H1 (cell line): ENCODE measurements around the gene ZNF470. TPM values are rescaled to one million over a fixed set of nuclear protein-coding genes. Genes with fewer than 3 reads are reported as not detected.

Experiments used
- CTCF ChIA-PET: fragments of 300-600 bp; sonication (Branson Sonifier 250); formaldehyde crosslinking; loops from one replicate; lab custom pipeline; 2021; ENCODE audit not compliant: partially characterized antibody; lab: Charles Lee
- POLR2A ChIA-PET: fragments of 300-600 bp; sonication (Branson Sonifier 250); formaldehyde crosslinking; loops from one replicate; lab custom pipeline; 2021; ENCODE audit warnings: inconsistent platforms; ENCODE audit not compliant: partially characterized antibody; lab: Charles Lee
- DNase-seq, 2 experiments: peaks; one replicate each; pipeline versions ENCODE4 v3.0.0 to v3.0.0-alpha.2; 2010 to 2022; ENCODE audit warnings: low spot score in 2 of 2, low read depth in 1 of 2, mixed read lengths in 1 of 2
- FAIRE-seq: peaks from 2 replicates; lab custom pipeline; 2011; peaks lifted over from hg19 to GRCh38; lab: Jason Lieb, UNC
- H2AFZ ChIP-seq: 2 replicates; pipeline ENCODE4 v1.8.1; 2012; ENCODE audit warnings: low read length, inconsistent platforms
- H2AK5ac ChIP-seq: 2 replicates; pipeline ENCODE4 v1.6.1; 2013; ENCODE audit warnings: low read depth, low read length
- H2BK120ac ChIP-seq: replicated peaks from 2 replicates; pipeline ENCODE3; 2013; ENCODE audit warnings: low read depth, low read length, inconsistent platforms
- H2BK12ac ChIP-seq: 2 replicates; pipeline ENCODE4 v1.6.1; 2013; ENCODE audit warnings: low read depth, low read length
- H2BK15ac ChIP-seq: 2 replicates; pipeline ENCODE4 v1.6.1; 2013; ENCODE audit warnings: low read length
- H2BK20ac ChIP-seq: 2 replicates; pipeline ENCODE4 v1.6.1; 2013; ENCODE audit warnings: low read length
- H2BK5ac ChIP-seq: 2 replicates; pipeline ENCODE4 v1.6.1; 2013; ENCODE audit warnings: low read depth, low read length
- H3K14ac ChIP-seq: 2 replicates; pipeline ENCODE4 v1.6.1; 2013; ENCODE audit warnings: inconsistent platforms; ENCODE audit not compliant: insufficient read length
- H3K18ac ChIP-seq: 2 replicates; pipeline ENCODE4 v1.6.1; 2013; ENCODE audit warnings: low read length; ENCODE audit errors: extremely low read depth
- H3K23ac ChIP-seq: 2 replicates; pipeline ENCODE4 v1.6.1; 2013; ENCODE audit warnings: inconsistent platforms; ENCODE audit not compliant: insufficient read length
- H3K23me2 ChIP-seq: 2 replicates; pipeline ENCODE4 v1.6.1; 2013; ENCODE audit warnings: low read depth, low read length
- H3K27ac ChIP-seq: 2 replicates; pipeline ENCODE4 v1.6.1; 2011; ENCODE audit warnings: low read depth, low read length, inconsistent platforms
- H3K27me3 ChIP-seq, 4 experiments: replicated peaks in 1 of 4; 1 replicate in 1 of 4; 2 replicates in 3 of 4; pipeline versions ENCODE4 v1.6.1 to v1.8.1; 2011 to 2013; ENCODE audit warnings: low read length in 3 of 4, mild to moderate bottlenecking in 3 of 4, inconsistent platforms in 2 of 4, mixed read lengths in 2 of 4, moderate library complexity in 1 of 4; ENCODE audit not compliant: control insufficient read depth in 3 of 4, insufficient read depth in 3 of 4; ENCODE audit errors: extremely low read depth in 1 of 4
- H3K36me3 ChIP-seq, 4 experiments: 2 replicates each; pipeline versions ENCODE4 v1.6.1 to v1.8.1; 2011 to 2013; ENCODE audit warnings: mild to moderate bottlenecking in 4 of 4, low read length in 3 of 4, moderate library complexity in 2 of 4, control low read depth in 1 of 4, inconsistent platforms in 1 of 4; ENCODE audit not compliant: insufficient read depth in 4 of 4, control insufficient read depth in 2 of 4
- H3K4ac ChIP-seq: replicated peaks from 2 replicates; pipeline ENCODE3; 2013; ENCODE audit warnings: low read length, low read depth, mixed read lengths, inconsistent platforms; ENCODE audit not compliant: insufficient read length
- H3K4me1 ChIP-seq, 4 experiments: replicated peaks in 1 of 4; 1 replicate in 1 of 4; 2 replicates in 3 of 4; pipeline versions ENCODE4 v1.6.1 to v1.8.1; 2011 to 2013; ENCODE audit warnings: low read length in 3 of 4, inconsistent platforms in 2 of 4, mixed read lengths in 1 of 4; ENCODE audit not compliant: insufficient read depth in 4 of 4, control insufficient read depth in 3 of 4
- H3K4me2 ChIP-seq, 2 experiments: 2 replicates each; pipeline versions ENCODE4 v1.6.1 to v1.8.1; 2011 to 2013; ENCODE audit warnings: low read depth in 2 of 2, low read length in 2 of 2, control low read depth in 1 of 2, inconsistent platforms in 1 of 2, mild to moderate bottlenecking in 1 of 2; ENCODE audit not compliant: insufficient read depth in 1 of 2
- H3K4me3 ChIP-seq, 4 experiments: fragments of 200-600, 300-600 bp in 1 of 4; sonication (generic), shearing (Covaris generic), sonication (Bioruptor Twin) in 1 of 4; 2 replicates each; pipeline versions ENCODE4 v1.5.1 to v1.8.1; 2011 to 2016; ENCODE audit warnings: low read length in 4 of 4, low read depth in 3 of 4, control low read depth in 2 of 4, inconsistent platforms in 2 of 4, mild to moderate bottlenecking in 2 of 4, mixed read lengths in 1 of 4, moderate library complexity in 1 of 4; ENCODE audit not compliant: insufficient read depth in 2 of 4; ENCODE audit errors: extremely low read depth in 1 of 4
- H3K56ac ChIP-seq: replicated peaks from 2 replicates; pipeline ENCODE3; 2013; ENCODE audit warnings: low read depth, mild to moderate bottlenecking, mixed read lengths, low read length, inconsistent platforms; ENCODE audit not compliant: insufficient read length
- H3K79me1 ChIP-seq: 2 replicates; pipeline ENCODE4 v1.6.1; 2013; ENCODE audit warnings: low read depth, low read length, control low read depth
- H3K79me2 ChIP-seq, 2 experiments: 2 replicates each; pipeline versions ENCODE4 v1.6.1 to v1.8.1; 2012 to 2013; ENCODE audit warnings: low read length in 2 of 2, mild to moderate bottlenecking in 2 of 2, inconsistent platforms in 1 of 2; ENCODE audit not compliant: insufficient read depth in 2 of 2, control insufficient read depth in 1 of 2
- H3K9ac ChIP-seq, 4 experiments: replicated peaks in 1 of 4; 1 replicate in 1 of 4; 2 replicates in 3 of 4; pipeline versions ENCODE4 v1.6.1 to v1.8.1; 2011 to 2013; ENCODE audit warnings: low read depth in 3 of 4, low read length in 3 of 4, control low read depth in 2 of 4, mild to moderate bottlenecking in 2 of 4, moderate library complexity in 2 of 4, inconsistent platforms in 1 of 4; ENCODE audit errors: extremely low read depth in 1 of 4
- H3K9me3 ChIP-seq, 2 experiments: 2 replicates each; pipeline versions ENCODE4 v1.6.1 to v1.8.1; 2012 to 2013; ENCODE audit warnings: mild to moderate bottlenecking in 2 of 2, moderate library complexity in 2 of 2, control low read depth in 1 of 2, inconsistent platforms in 1 of 2, low read depth in 1 of 2, low read length in 1 of 2, mixed read lengths in 1 of 2; ENCODE audit not compliant: insufficient read depth in 2 of 2
- H4K20me1 ChIP-seq, 2 experiments: replicated peaks in 1 of 2; 2 replicates each; pipeline versions ENCODE3 to v1.8.1; 2011 to 2013; ENCODE audit warnings: inconsistent platforms in 2 of 2, low read length in 2 of 2, mild to moderate bottlenecking in 1 of 2; ENCODE audit not compliant: insufficient read depth in 2 of 2, control insufficient read depth in 1 of 2
- H4K5ac ChIP-seq: 2 replicates; pipeline ENCODE4 v1.6.1; 2013; ENCODE audit warnings: low read length, low read depth, mixed read lengths, inconsistent platforms; ENCODE audit not compliant: insufficient read length
- H4K8ac ChIP-seq: 2 replicates; pipeline ENCODE4 v1.8.0; 2013; ENCODE audit warnings: mild to moderate bottlenecking, moderate library complexity, low read length, inconsistent platforms; ENCODE audit not compliant: insufficient read depth; ENCODE audit errors: extremely low read depth
- H4K91ac ChIP-seq: replicated peaks from 2 replicates; pipeline ENCODE3; 2013; ENCODE audit warnings: low read length, mixed read lengths, inconsistent platforms; ENCODE audit not compliant: insufficient read length
- HDAC2 ChIP-seq, 2 experiments: fragments of 300-600 bp in 1 of 2; sonication (generic) in 1 of 2; IDR thresholded peaks; 2 replicates each; pipeline ENCODE4 v1.6.1; 2011 to 2012; ENCODE audit warnings: low read depth in 2 of 2, low read length in 2 of 2, mild to moderate bottlenecking in 2 of 2, moderate library complexity in 2 of 2, borderline replicate concordance in 1 of 2, inconsistent platforms in 1 of 2
- RBBP5 ChIP-seq: IDR thresholded peaks from 2 replicates; pipeline ENCODE4 v1.7.1; 2012; ENCODE audit warnings: low read depth, mild to moderate bottlenecking, inconsistent platforms, low read length, moderate library complexity, borderline replicate concordance
- SIN3A ChIP-seq, 2 experiments: IDR thresholded peaks in 1 of 2; conservative IDR thresholded peaks in 1 of 2; 2 replicates each; pipeline ENCODE4 v1.6.1; 2011 to 2012; ENCODE audit warnings: low read length in 2 of 2, improper control_type of control experiment in 1 of 2, low read depth in 1 of 2, mild to moderate bottlenecking in 1 of 2
- TBP ChIP-seq: IDR thresholded peaks from 2 replicates; pipeline ENCODE4 v1.6.1; 2011; ENCODE audit warnings: low read depth, low read length, improper control_type of control experiment
- TCF12 ChIP-seq: IDR thresholded peaks from 2 replicates; pipeline ENCODE4 v1.6.1; 2011; ENCODE audit warnings: low read depth, mild to moderate bottlenecking, low read length
- whole genome bisulfite sequencing, 2 experiments: shearing (Covaris generic) in 1 of 2; methylation state at CpG; one replicate each; pipeline versions ENCODE4 v1.1.6 to v1.1.7; 2013 to 2015; ENCODE audit warnings: low lambda C conversion rate in 2 of 2, mixed read lengths in 2 of 2, inconsistent platforms in 1 of 2, low coverage in 1 of 2, missing lambda C conversion rate in 1 of 2; ENCODE audit not compliant: insufficient replicate concordance in 2 of 2, insufficient coverage in 1 of 2, insufficient read length in 1 of 2; ENCODE audit errors: extremely low coverage in 1 of 2, missing lambda C conversion rate in 1 of 2; 5-methylcytosine and 5-hydroxymethylcytosine counted together
- polyA plus RNA-seq, 7 experiments: library from polyadenylated mRNA; depleted of rRNA in 3 of 7; stranded (reverse) in 5 of 7; unstranded in 2 of 7; fragments of >200 nt in 5 of 7; fragments of 200-250 nt in 2 of 7; gene quantifications; 1 replicate in 5 of 7; 2 replicates in 1 of 7; 4 replicates in 1 of 7; pipeline versions ENCODE4 v1.2.1 to v1.2.3, GENCODE V29; 2011 to 2013; ENCODE audit warnings: missing spikeins in 2 of 7, mixed read lengths in 2 of 7
- total RNA-seq: library from RNA; stranded (reverse); fragmentation: NEBNext Ultra II Directional; extraction: Animal tissue kit (Norgen Biotek cat#: 25700); gene quantifications from 2 replicates; pipeline ENCODE4 v1.2.1, GENCODE V29; 2021

ZNF470 gene
- total and polyA plus RNA-seq, 2 of the 8 experiments (the other 6 are each of a cell fraction or from before 2014, with no cell fraction given): 2.0 to 8.8 TPM

DNA sequence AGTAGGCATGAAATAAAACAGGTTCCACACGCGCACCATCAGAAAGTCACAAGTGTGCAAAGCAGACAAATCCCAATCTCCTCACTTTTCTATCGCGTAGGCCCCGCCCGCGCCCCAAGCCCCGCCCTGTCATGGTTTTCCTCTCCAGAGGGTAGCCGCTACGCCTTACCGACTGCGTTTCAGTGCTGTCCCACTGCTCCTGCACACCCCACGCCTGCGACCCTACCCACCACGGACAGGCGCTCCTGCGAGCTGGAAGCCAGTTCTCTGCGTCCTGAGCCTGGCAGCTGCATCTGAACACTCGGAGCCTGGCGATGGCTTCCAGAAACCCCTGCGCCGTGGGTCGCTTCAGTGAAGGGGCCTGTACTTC is 379 bp upstream of the ZNF470 start:
- H3K9me3 ChIP-seq: peaks cover 29 to 39% of the 10 kb centered on the region in 2 experiments
- no peak for DNase-seq
- FAIRE-seq: no peak

More for the DNA sequence above, 379 bp upstream of the ZNF470 start:
- Histone ChIP-seq H2AK5ac (no peak overlapping the region), H3K4me1 (no peaks in the 10 kb centered on the region; a peak in 1 of 7 replicates), H3K79me2 (no peaks in the 10 kb centered on the region), H3K56ac (no peak overlapping the region), H2BK5ac (no peak overlapping the region), H4K91ac (peak overlapping the region; percentile 14), H3K27ac (no peak overlapping the region), H4K20me1 (no peaks in the 10 kb centered on the region), H3K36me3 (peaks cover 2 to 31% (median 17%) of the 10 kb centered on the region in 4 experiments; a peak in 7 of 8 replicates), H3K9ac (peak overlapping the region in 2 of 4 experiments; percentile 16 to 45; a peak in 2 of 7 replicates), H3K23ac (no peak overlapping the region), H3K14ac (no peak overlapping the region), H2BK120ac (no peak overlapping the region), H3K4me2 (peak overlapping the region; percentile 62 to 93), H2BK15ac (no peak overlapping the region), H4K8ac (peak overlapping the region; percentile 31; the same call in 1 of the 2 replicates), H3K27me3 (no peaks in the 10 kb centered on the region), H3K18ac (peak overlapping the region; percentile 68), H2BK12ac (no peak overlapping the region), H3K4ac (no peak overlapping the region), H2BK20ac (no peak overlapping the region), H3K23me2 (peaks cover 6% of the 10 kb centered on the region; the same call in 1 of the 2 replicates), H4K5ac (peak overlapping the region; percentile 72), H2AFZ (peak overlapping the region; percentile 99), H3K4me3 (peak overlapping the region; percentile 55 to 98 (median 96)), H3K79me1 (no peaks in the 10 kb centered on the region)
- CTCF ChIA-PET: interaction anchor here (0.6 to 1.0 kb wide), 2 partner anchors 19 to 273 kb away, joined by 3 read pairs; no protein-coding TSS in a partner anchor
- POLR2A ChIA-PET: no interaction called here
- TF ChIP-seq HDAC2 (IDR thresholded peaks at IDR 0.05; ENCODE audit: borderline replicate concordance in 1 of 2, low read depth in 2 of 2, low read length in 2 of 2) (0 out of 4 replicates have a peak, but pooled peaks of 1 of the 2 experiments have one; percentile 27), TCF12 (no peak), TBP (no peak), RBBP5 (0 out of 2 replicates have a peak, but pooled peaks have one; percentile 12), SIN3A (conservative IDR thresholded peaks at IDR 0.05 in 1 of 2, IDR thresholded peaks at IDR 0.05 in 1 of 2; ENCODE audit: low read depth in 1 of 2, low read length in 2 of 2) (peak in 1 of 2 experiments; percentile 73; a peak in 1 of 4 replicates)
- 4% methylated on average over 16 of the region's 23 CpGs; no CpG with 5 or more reads in 1 of the 2 experiments for WGBS, 2 experiments
